ENCODE data around the gene ARHGAP27. TPM values are rescaled to one million over a fixed set of nuclear protein-coding genes. Genes with fewer than 3 reads are reported as not detected.

Gene ARHGAP27
- total RNA-seq, 4 donors from 2014 or later: 31.5 to 38.6 (median 33.1) TPM

DNA sequence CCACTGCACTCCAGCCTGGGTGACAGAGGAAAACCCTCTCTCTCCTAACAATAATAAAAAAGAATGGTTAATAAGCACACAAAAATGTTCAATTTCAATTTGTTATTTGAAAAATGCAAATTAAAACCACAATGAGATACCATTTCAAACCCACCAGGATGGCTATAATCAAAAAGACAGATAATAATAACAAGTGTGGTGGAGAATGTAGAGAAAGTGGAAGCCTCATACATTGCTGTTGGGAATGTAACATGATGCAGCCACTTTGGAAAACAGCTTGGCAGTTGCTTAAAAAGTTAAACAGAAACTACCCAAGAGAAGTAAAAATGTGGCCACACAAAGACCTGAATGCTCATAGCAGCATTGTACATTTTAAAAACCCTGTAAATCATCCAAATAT, 64.0 kb downstream of the ARHGAP27 start:
- H3K36me3 ChIP-seq: no peaks in the 10 kb centered on the region
- TF ChIP-seq POLR2A (IDR thresholded peaks at IDR 0.05): no peak
- TF ChIP-seq, protein P1, sequence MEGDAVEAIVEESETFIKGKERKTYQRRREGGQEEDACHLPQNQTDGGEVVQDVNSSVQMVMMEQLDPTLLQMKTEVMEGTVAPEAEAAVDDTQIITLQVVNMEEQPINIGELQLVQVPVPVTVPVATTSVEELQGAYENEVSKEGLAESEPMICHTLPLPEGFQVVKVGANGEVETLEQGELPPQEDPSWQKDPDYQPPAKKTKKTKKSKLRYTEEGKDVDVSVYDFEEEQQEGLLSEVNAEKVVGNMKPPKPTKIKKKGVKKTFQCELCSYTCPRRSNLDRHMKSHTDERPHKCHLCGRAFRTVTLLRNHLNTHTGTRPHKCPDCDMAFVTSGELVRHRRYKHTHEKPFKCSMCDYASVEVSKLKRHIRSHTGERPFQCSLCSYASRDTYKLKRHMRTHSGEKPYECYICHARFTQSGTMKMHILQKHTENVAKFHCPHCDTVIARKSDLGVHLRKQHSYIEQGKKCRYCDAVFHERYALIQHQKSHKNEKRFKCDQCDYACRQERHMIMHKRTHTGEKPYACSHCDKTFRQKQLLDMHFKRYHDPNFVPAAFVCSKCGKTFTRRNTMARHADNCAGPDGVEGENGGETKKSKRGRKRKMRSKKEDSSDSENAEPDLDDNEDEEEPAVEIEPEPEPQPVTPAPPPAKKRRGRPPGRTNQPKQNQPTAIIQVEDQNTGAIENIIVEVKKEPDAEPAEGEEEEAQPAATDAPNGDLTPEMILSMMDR (IDR thresholded peaks at IDR 0.05): no peak
- H3K27ac ChIP-seq: no peak overlapping the region
- DNase-seq: no peak
- H3K4me1 ChIP-seq: peaks cover 5 to 21% of the 10 kb centered on the region in 2 donors
- intact Hi-C loops (cut with DNase I): no loop called here
- H3K9me3 ChIP-seq: no peaks in the 10 kb centered on the region
- no peak overlapping the region for H3K4me3 ChIP-seq (replicated peaks in 1 of 3)
- H3K27me3 ChIP-seq: no peaks in the 10 kb centered on the region

DNA sequence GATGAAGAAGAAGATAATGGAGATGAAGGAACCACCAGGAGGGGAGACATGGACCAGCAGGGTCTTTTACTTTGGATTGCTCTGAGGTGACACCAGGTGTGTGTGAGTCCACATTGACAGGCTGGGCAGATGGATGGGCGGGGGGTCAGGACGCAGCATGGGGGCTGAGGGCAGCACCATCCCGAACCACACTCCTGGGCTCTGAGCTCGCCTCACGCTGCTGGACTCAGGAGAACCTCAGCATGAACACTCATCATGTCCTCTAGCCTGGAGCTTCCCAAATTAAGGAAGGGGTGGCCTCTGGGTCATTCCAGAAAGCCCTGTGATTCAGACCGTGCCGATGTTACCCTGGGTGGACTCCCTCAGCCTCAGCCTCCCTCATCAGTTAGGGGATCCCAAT, 65.5 kb downstream of the ARHGAP27 start:
- Histone ChIP-seq H3K4me1 (peaks cover 5 to 16% of the 10 kb centered on the region in 2 donors), H3K36me3 (no peaks in the 10 kb centered on the region), H3K4me3 (replicated peaks in 1 of 3) (no peak overlapping the region), H3K27me3 (no peaks in the 10 kb centered on the region), H3K27ac (no peak overlapping the region), H3K9me3 (no peaks in the 10 kb centered on the region)
- intact Hi-C loops (cut with DNase I): no loop called here
- DNase-seq: no peak
- 95 to 98% methylated on average over 7 of the region's 7 CpGs for WGBS, 2 donors
- TF ChIP-seq, protein P1 (IDR thresholded peaks at IDR 0.05): no peak
- TF ChIP-seq POLR2A (IDR thresholded peaks at IDR 0.05): no peak

DNA sequence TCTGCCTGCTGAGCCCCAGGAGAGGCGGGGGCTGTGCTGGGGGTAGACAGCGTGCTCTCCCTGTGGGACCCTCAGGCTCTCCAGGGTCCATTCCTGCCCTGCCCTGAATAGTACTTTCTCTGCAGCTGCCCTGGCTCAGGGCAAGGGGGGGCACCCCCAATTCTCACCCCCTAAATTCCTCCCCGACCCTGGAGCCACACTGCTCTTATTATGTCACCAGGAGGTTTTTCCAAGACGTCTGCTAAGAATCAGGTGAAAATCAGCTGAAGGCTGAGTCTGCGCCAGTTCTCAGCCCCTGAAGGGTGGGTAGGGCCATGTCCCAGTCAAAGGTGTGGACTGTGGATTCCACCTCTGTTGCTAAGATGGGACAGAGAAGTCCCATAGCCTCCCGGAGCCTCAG, 66.0 kb downstream of the ARHGAP27 start:
- no peak for DNase-seq
- TF ChIP-seq, protein P1 (IDR thresholded peaks at IDR 0.05): no peak
- TF ChIP-seq POLR2A (IDR thresholded peaks at IDR 0.05): no peak
- H3K27me3 ChIP-seq: no peaks in the 10 kb centered on the region
- no peak overlapping the region for H3K4me3 ChIP-seq (replicated peaks in 1 of 3)
- H3K9me3 ChIP-seq: no peaks in the 10 kb centered on the region
- no peaks in the 10 kb centered on the region for H3K36me3 ChIP-seq
- peaks cover 1 to 11% of the 10 kb centered on the region in 2 donors for H3K4me1 ChIP-seq
- H3K27ac ChIP-seq: no peak overlapping the region
- 84 to 96% methylated on average over 6 of the region's 6 CpGs for WGBS, 2 donors
- intact Hi-C loops (cut with DNase I): no loop called here

DNA sequence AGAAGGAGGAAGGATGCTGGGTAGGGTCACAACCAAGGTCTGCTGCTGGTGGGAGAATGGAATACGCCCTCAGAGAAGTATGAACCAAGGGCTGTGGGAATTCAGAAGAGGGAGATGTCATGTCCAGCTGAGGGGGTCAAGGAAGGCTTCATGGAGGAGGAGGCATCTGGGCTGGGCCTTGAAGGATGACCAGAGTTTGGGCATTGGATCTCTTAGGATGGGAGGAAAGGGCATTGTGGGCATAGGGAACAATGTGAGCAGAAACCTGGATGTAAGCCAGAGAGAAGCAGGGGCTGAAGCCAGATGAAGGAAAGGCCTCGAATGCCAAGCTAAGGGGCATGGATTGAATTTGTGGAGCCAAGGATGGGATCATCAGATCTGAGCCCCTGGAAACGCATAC, 66.6 kb downstream of the ARHGAP27 start:
- intact Hi-C loops (cut with DNase I): no loop called here
- no peak overlapping the region for H3K27ac ChIP-seq
- WGBS, 2 donors: 76 to 86% methylated on average over 3 of the region's 3 CpGs
- no peaks in the 10 kb centered on the region for H3K27me3 ChIP-seq
- peaks cover 0 to 4% of the 10 kb centered on the region in 2 donors for H3K4me1 ChIP-seq
- no peak for TF ChIP-seq POLR2A (IDR thresholded peaks at IDR 0.05)
- TF ChIP-seq, protein P1 (IDR thresholded peaks at IDR 0.05): no peak
- H3K36me3 ChIP-seq: no peaks in the 10 kb centered on the region
- no peak for DNase-seq
- H3K4me3 ChIP-seq (replicated peaks in 1 of 3): no peak overlapping the region
- no peaks in the 10 kb centered on the region for H3K9me3 ChIP-seq

DNA sequence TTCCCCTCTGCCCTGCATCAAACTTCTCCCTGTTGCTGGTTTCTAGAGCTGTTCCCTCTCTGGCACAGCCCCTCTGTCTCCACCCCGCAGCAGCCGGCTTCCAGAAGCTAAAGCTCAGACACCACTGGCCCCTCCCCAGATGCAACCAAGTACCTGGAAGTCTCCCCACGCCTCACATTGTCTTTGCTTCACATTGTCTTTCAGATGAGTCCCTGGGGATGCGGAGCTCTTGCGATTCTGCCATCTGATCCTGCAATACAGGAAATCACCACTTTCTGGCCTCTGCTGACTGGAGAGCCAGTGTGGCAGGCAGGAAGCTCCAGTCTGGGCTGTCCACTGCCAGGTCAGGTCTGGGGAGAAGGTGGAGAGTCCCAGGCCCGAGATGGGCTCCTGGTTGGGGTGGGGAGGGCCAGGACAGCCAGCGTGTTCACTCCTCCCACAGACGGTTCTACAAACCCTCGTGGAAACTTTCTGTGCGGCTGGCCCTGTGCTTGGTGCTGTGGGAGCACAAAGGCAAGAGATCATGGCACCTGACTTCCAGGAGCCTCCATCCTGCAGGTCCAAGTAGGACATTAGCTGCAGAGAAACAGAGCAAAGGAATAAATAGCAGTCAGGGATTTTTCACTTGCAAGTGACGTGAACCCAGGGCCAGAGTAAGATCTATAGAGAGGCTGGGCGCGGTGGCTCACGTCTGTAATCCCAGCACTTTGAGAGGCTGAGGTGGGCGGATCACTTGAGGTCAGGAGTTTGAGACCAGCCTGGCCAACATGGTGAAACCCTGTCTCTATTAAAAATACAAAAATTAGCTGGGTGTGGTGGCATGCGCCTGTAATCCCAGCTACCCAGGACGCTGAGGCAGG, 67.9 kb downstream of the ARHGAP27 start:
- H3K27ac ChIP-seq: no peak overlapping the region
- intact Hi-C loops (cut with DNase I): no loop called here
- 68 to 76% methylated on average over 15 to 17 of the region's 17 CpGs for WGBS, 2 donors
- no peaks in the 10 kb centered on the region for H3K36me3 ChIP-seq
- TF ChIP-seq, protein P1 (IDR thresholded peaks at IDR 0.05): no peak
- no peaks in the 10 kb centered on the region for H3K27me3 ChIP-seq
- DNase-seq: no peak
- H3K9me3 ChIP-seq: no peaks in the 10 kb centered on the region
- H3K4me1 ChIP-seq: peaks cover 0 to 4% of the 10 kb centered on the region in 2 donors
- H3K4me3 ChIP-seq (replicated peaks in 1 of 3): no peak overlapping the region
